HG02798 (cell line): ENCODE data around the gene MLST8.

Experiments
- ATAC-seq: cut with Tn5 transposase; IDR thresholded peaks from one replicate; pipeline ENCODE4 v1.9.1; 2021; ENCODE audit warnings: mild to moderate bottlenecking; ENCODE audit not compliant: unreplicated experiment, poor library complexity

MLST8 gene, protein sequence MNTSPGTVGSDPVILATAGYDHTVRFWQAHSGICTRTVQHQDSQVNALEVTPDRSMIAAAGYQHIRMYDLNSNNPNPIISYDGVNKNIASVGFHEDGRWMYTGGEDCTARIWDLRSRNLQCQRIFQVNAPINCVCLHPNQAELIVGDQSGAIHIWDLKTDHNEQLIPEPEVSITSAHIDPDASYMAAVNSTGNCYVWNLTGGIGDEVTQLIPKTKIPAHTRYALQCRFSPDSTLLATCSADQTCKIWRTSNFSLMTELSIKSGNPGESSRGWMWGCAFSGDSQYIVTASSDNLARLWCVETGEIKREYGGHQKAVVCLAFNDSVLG

DNA sequence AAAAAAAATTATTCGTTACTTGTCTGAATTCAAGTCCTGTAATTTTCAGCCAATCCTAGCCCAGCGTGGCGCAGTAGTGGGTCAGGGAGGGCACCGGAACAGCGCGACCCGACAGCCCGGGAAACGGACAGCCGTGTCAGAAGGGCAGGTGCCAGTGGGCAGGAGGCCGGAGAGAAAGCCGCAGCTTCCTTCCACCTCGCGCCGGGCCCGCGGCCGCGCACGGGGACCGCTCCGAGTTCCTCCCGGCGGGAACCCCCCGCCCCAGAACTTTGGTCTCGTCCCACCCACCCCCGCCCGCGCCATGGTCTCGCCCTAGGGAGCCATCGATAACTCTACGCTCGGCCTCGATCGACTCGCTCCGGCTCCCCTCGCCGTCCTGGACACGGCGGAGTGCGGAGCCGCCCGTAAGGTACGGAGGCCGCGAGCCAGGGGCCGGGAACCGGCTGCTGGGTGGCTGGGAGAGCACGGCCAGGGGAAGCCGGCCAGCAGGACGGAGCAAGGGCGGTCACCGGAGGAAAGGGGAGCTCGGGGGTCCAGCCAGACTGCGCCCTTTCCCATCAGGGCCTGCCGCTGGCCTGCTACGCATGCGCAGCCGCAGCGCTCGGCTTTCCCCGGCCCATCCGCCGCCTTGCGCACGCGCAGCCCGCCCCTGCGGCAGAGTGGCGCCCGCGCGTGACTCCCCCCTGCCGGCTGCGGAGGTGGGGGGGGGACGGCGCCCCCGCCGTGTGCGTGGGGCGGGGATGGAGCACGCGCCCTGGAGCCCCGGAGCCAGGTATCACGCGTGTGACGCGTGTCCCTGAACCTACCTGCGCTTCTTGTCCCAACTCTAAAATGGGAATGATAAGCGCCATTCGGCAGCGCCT, at the start of gene MLST8:
MLST8 (plus strand) TSS at position 351 of the 863 bp plus-strand sequence. CDS start 632 bp downstream, outside the sequence.
- peak; percentile 84 for ATAC-seq

DNA sequence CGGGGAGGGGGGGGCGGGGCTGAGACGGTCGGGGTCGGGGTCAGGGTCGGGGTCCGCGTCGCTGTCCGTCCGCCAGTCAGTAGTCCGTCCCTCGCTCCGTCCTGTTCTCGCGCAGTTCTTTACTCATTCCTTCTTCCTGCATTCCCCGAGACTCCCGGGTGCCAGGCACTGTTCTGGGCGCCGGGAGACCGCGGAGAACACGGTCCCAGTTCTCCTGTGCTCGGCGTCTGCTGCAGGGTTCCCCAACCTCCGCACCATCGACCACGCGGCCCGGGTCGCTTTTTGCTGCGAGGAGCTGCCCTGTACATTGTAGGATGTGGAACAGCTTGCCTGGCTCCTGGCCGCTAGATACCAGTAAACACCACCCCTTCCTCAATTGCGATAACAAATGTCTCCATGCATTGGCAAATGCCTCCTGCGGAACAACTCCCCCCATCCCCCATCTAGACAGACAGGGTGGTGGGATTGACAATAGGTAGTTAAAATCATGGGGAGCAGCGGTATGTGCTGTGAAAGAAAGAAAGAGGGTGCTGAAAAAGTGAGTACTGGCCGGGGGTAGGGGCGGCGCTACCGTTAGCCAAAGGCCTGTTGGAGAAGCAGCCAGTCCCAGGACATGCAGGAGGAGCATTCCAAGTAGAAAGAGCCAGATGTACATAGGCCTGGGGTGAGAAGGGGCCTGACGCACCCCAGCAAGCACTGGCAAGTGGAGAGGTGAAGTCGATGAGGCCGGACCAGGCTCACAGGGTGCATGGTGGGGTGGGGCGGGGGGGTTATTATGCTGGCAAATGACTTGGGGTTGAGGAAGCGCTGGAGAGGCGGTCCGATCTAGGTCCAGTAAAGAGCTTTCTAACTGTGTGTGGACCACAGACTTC, 49.0 kb upstream of the MLST8 start:
- ATAC-seq: no peak

DNA sequence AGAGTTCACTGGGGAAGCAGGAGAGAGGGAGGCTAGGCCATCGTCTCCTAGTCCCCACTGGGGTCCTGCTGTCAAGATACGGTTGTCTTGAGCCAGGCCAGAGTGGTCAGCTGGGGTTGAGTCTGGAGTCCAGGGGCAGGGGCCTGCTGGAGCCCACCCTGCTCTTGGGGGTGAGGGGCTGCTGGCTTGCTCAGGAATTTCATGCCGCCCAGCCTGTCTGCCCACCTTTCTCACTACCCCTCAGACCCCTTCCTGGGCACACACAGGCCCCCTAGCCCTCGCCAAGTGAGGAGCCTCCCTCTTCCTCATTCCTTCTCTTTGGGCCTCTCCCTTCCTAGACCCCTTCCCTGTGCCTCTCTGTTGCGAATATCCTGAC, 48.4 kb upstream of the MLST8 start:
- ATAC-seq: no peak

DNA sequence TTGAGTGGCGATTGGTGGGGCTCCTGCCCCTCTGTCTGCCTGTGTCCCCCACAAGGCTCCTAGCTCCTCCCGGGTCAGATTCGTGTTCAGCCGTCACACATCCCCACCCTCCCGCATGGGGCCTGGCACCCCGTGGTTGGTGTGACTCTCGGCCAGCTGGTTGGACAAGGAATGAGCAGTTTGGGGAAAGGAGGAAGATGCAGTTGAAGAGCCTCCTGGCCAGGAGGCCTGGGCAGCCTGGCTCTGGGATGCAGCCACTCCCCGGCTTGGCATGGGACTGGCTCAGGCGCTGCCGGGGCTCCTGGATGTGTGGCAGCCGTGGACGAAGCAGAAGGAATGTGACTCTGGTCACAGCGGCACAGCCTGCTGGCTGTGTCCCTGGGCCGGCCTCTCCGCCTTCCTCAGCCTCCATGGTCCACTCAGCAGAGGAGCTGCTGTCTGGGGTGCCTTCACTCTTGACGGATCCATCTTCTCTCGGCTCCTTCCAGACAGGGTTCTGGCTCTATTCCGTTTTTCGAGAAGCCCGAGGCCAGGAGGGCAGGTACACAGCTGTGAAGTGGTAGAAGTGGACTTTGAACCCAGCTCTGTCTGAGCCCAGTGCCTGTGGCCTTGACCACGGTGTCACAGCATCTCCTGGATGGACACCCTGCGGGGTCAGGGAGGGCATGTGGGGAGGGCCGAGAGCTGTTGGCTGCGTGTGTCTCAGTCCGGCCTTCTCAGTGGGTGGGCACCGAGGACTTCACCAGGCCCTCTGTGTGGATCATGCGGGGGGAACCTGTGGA, 47.6 kb upstream of the MLST8 start:
- no peak for ATAC-seq

DNA sequence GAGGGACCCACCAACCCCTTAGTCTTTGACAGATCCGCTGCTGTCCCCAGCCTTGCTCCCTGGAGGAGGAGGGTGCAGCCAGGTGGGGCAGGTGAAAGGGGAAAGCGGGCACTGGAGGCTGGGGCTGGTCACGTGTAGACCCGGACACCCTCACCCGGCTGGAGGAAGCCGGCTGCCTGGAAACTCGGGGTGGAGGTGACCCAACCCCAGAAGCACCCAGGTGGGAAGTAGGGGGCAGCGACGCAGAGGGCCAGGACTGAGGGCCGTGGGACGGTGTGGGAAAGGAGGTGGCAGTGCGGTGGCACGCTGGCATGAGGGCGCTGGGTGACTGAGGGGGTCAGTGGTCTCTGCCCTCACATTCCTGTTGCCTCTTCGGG, 47.0 kb upstream of the MLST8 start:
- ATAC-seq: no peak

DNA sequence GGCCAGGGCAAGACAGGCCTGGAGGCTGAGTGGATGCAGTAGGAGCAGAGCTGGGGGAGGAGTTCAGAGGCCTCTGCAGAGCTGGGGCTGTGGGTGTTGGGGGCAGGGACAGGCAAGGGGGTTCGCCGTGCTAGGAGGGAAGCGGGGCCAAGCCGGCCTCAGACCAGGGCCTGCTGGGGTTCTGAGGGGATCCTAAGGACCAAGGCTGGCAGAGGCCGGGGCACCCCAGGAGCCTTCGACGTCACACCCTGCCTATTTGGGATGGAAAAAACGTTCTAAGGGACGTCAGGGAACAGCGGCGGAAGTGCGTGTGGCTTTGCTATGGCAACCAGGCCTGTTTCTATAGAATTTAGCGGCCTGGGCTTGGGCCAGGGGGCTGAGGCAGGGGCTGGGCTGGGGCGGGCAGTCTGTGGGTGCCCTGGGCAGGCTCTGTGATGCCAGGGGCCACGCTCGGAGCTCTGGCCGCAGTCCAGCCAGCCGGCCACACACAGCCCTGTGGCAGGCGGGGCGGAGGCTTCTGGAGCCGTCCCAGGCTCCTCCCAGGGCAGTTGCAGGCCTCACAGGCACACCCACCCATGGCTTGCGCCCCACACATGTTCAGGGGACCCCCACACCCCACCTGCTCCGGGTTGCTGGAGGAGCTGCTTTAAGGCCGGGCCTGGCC, 45.9 kb upstream of the MLST8 start:
- no peak for ATAC-seq

DNA sequence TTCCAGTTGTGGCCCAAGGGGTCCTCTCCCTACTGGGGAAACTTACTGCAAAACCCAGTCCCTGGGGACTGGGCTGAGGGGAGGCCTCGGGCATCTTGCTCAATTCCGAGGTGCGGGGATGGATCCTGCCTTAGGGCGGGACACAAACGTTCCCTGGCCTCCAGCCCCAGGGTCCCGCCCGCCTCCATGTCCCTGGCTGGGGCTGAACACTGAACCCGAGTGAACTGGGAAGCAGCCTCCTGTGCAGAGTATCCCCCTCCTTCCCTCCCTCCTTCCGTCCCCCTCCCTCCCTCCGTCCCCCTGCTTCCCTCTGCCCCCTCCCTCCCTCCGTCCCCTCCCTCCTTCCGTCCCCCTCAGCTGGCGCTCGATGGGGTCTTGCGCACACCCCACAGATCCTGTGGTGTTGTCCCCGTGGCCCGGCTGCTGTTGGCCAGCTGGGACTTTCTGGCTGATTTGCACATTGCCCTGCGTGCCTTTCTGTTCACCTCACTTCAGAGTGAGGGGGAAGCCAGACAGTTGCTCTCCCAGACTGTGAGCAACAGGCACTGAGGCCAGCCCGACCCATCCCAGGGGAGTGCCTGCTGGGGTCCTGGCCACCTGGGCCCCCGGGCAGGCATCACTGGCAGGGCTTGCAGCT, 44.2 kb upstream of the MLST8 start:
- ATAC-seq: no peak

DNA sequence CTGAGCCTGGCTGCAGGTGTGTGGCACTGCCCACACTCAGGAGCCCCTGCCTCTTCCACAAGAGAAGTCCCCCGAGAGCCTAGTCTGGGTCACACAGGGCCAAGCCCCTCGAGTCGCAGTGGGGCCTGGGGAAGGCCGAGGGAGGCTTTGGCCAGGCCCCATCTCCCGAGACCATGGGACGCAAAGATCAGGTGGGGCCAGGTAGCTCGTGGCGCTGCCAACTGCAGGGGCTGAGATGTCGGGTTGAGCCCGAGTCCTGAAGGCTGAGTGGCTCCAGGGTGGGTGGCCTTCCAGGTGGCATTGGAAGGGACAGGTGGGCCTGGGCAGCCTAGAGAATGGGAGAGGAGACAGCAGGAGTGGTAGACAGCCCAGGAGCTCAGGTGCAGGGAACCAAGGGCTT, 43.3 kb upstream of the MLST8 start:
- ATAC-seq: no peak

DNA sequence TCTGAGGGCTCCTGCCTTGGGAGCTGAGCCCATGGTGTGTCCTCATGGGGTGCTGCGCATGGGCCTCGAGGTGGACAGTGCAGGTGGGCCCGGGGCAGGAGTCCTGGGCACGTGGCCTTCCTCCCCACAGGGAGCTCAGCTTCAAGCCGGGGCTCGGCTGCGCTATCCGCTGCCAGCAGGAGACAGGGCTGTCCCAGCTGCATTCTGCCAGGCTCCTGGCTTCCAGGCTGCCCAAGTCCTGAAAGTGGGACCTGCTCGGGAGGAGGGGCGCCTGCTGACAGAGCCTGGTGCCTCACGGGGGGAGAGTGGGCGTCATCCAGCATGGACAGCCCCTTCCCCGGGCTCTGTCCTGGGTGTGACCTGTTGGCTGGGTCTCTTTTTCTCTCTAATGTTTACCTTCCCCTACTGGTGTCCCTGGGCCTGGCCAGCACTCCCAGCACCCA, 42.6 kb upstream of the MLST8 start:
- no peak for ATAC-seq

DNA sequence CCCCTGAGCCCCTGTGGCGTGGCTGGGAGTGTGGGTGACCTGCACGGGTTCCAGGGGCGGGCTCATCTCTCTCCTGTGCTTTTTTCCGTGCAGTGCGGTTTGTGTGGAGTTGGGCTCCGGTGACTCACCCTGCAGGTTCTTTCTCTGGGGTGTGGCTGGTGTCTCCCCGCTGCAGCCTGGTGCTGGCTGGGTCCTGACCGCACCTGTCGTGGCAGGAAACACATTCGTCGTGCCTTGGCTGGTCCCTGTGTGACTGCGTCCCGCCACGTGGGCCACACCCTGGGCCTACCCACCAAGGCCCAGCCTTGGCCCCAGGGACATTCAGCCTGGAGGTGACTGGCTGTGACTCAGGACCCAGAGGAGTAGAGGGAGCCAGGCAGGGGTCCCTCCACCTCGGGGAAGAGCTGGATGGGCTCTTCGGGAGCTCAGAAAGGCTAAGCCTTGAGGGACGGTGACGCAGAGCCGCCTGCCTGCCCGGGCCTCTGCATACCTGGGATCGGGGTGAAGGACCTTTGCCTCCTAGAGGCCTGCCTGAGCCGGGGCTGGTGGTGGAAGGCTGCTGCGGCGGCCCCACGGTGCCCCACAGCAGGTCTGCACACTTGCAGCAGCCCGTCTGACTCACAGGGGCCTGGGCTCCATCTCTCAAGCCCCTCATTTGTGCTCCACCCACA, 41.9 kb upstream of the MLST8 start:
- no peak for ATAC-seq

DNA sequence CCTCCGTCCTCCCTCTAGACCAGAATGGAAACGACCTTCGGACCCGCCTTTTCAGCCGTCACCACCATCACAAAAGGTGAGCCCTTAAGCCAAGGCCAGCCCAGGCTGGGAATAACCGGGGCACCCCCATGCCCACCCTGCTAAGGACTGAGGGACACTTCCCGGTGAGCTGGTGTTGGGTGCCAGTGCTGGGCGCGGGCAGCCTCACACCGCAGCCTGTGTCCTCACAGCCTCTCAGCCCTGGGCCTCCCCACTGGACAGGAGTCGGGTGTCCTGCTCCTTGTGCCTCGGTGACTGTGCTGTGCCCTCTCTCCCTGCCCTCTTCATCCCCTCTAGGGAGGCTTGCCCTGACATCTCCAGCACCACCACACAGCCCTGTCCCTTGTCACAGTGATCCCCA, 39.4 kb upstream of the MLST8 start:
- ATAC-seq: no peak

DNA sequence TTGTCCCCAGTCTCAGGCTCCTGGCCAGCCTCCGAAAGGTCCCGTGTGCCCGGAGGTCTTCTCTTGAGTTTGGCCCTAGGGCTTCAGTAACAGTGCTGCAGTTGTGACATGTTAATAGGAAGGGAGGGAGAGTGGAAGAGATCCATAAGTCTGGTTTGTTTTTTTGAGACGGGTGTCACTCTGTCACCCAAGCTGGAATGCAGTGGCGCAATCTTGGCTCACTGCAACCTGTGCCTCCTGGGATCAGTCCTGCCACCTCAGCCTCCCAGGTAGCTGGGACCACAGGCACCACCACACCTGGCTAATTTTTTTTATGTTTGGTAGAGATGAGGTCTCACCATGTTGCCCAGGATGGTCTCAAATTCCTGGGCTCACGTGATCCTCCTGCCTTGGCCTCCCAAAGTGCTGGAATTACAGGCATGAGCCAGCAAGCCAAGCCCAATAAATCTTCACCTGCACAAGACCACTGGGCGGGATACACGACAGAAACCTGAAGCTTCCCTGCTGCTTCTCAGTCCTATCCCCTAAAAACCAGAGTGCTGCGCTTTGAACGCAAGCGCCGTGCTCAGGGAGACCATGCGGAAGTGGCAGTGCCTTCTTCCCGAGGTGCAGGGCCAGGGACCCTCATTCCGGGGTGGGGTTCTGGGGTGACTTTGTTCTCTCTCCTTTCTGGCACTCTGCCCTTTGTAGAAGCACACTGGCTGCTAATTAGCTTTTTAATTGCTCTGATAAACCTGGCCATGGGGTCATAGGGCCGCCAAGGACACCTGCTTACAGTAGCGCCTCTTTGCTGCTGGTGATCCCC, 38.8 kb upstream of the MLST8 start:
- ATAC-seq: no peak

DNA sequence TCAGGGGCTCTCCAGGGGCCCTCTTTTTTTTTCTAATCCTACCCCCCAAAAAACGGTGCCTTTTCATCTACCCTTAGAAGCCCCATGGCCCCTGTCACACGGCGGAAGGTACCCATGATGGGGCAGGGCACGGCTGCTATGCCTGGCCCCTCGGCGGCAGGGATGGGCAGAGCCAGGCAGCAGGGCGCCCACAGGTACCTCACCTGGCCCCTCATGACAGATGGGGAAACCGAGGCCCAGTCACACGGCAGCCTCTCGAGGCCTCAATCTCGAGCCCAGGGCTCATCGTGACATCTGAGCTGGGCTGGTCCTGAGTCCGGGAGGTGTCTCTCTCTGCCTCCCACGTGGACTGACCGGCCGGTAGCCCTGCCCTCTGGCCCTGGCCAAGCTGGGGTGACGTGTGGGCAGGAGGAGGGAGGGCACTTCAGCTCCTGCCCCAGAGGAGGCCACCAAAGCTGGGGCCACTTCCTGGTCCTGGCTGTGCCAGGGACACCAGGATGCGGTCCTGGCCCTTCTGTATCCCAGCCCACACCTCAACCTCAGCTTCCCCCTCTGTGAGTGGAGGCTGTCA, 38.1 kb upstream of the MLST8 start:
- no peak for ATAC-seq

DNA sequence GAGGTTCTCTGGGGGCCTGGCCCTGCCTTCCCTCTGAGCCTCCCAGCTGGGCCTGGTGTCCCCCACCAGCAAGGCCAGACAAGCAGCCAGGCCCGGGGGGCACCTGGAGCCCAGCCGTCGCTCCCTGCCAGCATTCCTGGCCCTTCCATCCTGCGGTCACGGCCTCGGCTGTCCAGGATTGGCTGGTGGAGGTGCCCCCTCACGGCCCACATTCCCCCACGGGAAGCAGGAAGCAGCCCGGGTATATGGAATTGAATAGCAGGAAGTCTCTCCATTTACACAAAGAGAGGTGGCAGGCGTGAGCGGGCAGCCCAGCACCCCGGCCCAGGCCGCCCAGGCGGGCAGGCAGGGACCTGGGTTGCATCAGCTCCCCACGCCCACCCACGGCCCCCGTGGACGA, 35.2 kb upstream of the MLST8 start:
- no peak for ATAC-seq

DNA sequence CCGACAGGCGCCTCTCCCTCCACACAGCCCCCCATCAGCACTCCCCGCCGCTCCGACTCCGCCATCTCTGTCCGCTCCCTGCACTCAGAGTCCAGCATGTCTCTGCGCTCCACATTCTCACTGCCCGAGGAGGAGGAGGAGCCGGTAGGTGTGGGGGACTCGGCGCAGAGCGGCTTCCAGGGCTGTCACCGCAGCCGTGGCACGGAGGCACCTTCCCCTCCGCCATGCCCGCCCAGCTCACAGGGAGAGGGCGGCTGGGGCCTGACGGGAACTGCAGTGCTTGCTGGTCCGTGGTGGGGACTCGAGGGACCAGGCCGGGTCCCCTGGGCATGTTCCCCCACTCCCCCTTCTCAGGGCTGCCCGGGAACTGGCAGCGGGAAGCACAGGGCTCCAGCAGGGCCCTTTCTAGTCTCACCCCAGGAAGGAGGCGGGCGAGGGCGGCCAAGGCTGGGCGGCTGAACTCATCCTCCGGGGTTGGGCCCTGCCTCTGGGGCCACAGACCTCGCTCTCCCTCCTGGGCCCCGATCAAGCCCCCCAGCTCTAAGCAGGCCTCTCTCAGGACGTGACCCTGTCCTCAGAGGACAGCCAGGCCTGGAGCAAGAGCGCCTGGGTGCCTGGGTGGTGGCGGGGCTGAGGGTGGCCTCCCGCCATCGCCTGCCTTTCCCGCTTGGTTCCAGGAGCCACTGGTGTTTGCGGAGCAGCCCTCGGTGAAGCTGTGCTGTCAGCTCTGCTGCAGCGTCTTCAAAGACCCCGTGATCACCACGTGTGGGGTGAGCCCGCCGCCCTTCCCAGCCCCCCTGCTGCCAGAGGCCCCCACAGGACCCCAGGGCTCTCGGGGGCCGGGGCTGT, 34.4 kb upstream of the MLST8 start:
- no peak for ATAC-seq

DNA sequence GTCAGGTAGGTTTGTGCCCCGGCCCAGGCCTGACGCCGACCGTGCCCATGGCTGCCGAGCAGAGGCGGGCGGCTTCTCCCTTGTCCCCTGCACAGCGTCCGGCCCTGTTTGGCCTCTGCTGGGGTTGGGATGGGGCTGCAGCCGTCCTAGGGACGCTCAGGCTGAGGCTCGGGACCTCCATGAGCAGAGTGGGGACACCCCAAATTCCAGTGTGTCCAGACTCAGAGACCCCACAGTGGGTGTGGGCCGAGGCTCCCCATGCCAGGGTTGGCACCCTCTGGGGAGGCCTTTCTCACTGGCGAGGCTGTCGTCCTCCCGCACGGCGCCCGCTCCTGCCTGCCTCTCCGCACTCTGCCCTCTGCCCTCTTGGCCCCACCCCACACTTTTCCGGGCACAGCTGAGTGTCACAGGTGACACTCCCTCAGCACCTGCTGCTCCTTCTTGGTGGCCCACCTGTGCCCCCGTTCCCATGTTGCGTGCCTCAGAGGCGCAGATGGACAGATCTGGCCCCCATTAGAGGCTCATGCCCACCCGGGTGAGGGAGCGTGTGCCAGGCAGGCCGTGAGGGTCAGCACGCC, 33.6 kb upstream of the MLST8 start:
- ATAC-seq: no peak
